ENCODE data around the gene AHCYL1. TPM values are rescaled to one million over a fixed set of nuclear protein-coding genes. Genes with fewer than 3 reads are reported as not detected.
A peak's percentile ranks its signal among the peaks of the same experiment; 100 is the strongest.
"Not testable (repeated sequence)": the region's sequence is repeated elsewhere in the genome, so short reads cannot be mapped to it uniquely, and the experiment has no call there.

AHCYL1 gene
- total and polyA plus RNA-seq, 2 experiments from 2014 or later, result 47.6 to 72.6 TPM

GRCh38 chr1:109950038-109950437, 34.5 kb upstream of the AHCYL1 start:
- H3K27me3 ChIP-seq (replicated peaks; ENCODE audit: insufficient read depth), result no peaks in the 10 kb centered on the region
- no peaks in the 10 kb centered on the region for H3K79me2 ChIP-seq (ENCODE audit: insufficient read depth)
- no peaks in the 10 kb centered on the region for H3K9me3 ChIP-seq (ENCODE audit: low read depth)
- H2AFZ ChIP-seq, result no peak overlapping the region
- in situ Hi-C loops (cut with MboI), result no loop called here
- no peaks in the 10 kb centered on the region for H3K36me3 ChIP-seq (ENCODE audit: low read depth)
- DNase-seq, result no peak
- H3F3A ChIP-seq (ENCODE audit: insufficient read depth), result no peaks in the 10 kb centered on the region
- H3K4me3 ChIP-seq, result no peak overlapping the region
- no peaks in the 10 kb centered on the region for H4K20me1 ChIP-seq (ENCODE audit: insufficient read depth)
- TF ChIP-seq EZH2phosphoT487 (IDR thresholded peaks at IDR 0.05; ENCODE audit: insufficient read depth, low read depth) (no peak), EZH2 (IDR thresholded peaks at IDR 0.05; ENCODE audit: insufficient read depth, poor library complexity, severe bottlenecking) (no peak)
- WGBS, 2 experiments (ENCODE audit: low coverage in 1 of 2, low lambda C conversion rate in 2 of 2, missing lambda C conversion rate in 2 of 2), result 95 to 97% methylated on average over 1 of the region's 1 CpG
- H3K27ac ChIP-seq, result no peak overlapping the region
- H3K9ac ChIP-seq, result no peak overlapping the region
- H3K9me2 ChIP-seq (ENCODE audit: insufficient read depth), result no peaks in the 10 kb centered on the region
- H3K4me2 ChIP-seq (ENCODE audit: unreplicated experiment), result no peak overlapping the region
- no peaks in the 10 kb centered on the region for H3K4me1 ChIP-seq (ENCODE audit: insufficient read depth)

GRCh38 chr1:109950509-109950908, 34.1 kb upstream of the AHCYL1 start:
- H3K4me1 ChIP-seq (ENCODE audit: insufficient read depth), result no peaks in the 10 kb centered on the region
- no peak overlapping the region for H3K4me3 ChIP-seq
- no peak for DNase-seq
- H3K9me3 ChIP-seq (ENCODE audit: low read depth), result no peaks in the 10 kb centered on the region
- H3K27ac ChIP-seq, result no peak overlapping the region
- TF ChIP-seq EZH2 (IDR thresholded peaks at IDR 0.05; ENCODE audit: insufficient read depth, poor library complexity, severe bottlenecking), result no peak
- H4K20me1 ChIP-seq (ENCODE audit: insufficient read depth), result no peaks in the 10 kb centered on the region
- in situ Hi-C loops (cut with MboI), result no loop called here
- H3K79me2 ChIP-seq (ENCODE audit: insufficient read depth), result no peaks in the 10 kb centered on the region
- no peaks in the 10 kb centered on the region for H3F3A ChIP-seq (ENCODE audit: insufficient read depth)
- no peak overlapping the region for H3K4me2 ChIP-seq (ENCODE audit: unreplicated experiment)
- WGBS, 2 experiments (ENCODE audit: low coverage in 1 of 2, low lambda C conversion rate in 2 of 2, missing lambda C conversion rate in 2 of 2), result 96 to 98% methylated on average over 2 of the region's 2 CpGs
- no peak overlapping the region for H2AFZ ChIP-seq
- H3K27me3 ChIP-seq (replicated peaks; ENCODE audit: insufficient read depth), result no peaks in the 10 kb centered on the region
- no peak overlapping the region for H3K9ac ChIP-seq
- H3K9me2 ChIP-seq (ENCODE audit: insufficient read depth), result no peaks in the 10 kb centered on the region
- H3K36me3 ChIP-seq (ENCODE audit: low read depth), result no peaks in the 10 kb centered on the region

GRCh38 chr1:109951501-109951900, 33.1 kb upstream of the AHCYL1 start:
- in situ Hi-C loops (cut with MboI); H3K4me1 ChIP-seq (ENCODE audit: insufficient read depth); H2AFZ ChIP-seq; H3K9ac ChIP-seq; H3K36me3 ChIP-seq (ENCODE audit: low read depth); H3K27ac ChIP-seq; H3K4me3 ChIP-seq; H3K27me3 ChIP-seq (replicated peaks; ENCODE audit: insufficient read depth); H3K9me2 ChIP-seq (ENCODE audit: insufficient read depth); H4K20me1 ChIP-seq (ENCODE audit: insufficient read depth); H3F3A ChIP-seq (ENCODE audit: insufficient read depth); DNase-seq; H3K9me3 ChIP-seq (ENCODE audit: low read depth); H3K4me2 ChIP-seq (ENCODE audit: unreplicated experiment); H3K79me2 ChIP-seq (ENCODE audit: insufficient read depth): not testable (repeated sequence)
- 90 to 93% methylated on average over 5 of the region's 5 CpGs for WGBS, 2 experiments (ENCODE audit: low coverage in 1 of 2, low lambda C conversion rate in 2 of 2, missing lambda C conversion rate in 2 of 2)

- H3K79me2 ChIP-seq (ENCODE audit: insufficient read depth), result no peaks in the 10 kb centered on the region
- no peak for TF ChIP-seq EZH2 (IDR thresholded peaks at IDR 0.05; ENCODE audit: insufficient read depth, poor library complexity, severe bottlenecking)
- no peak for TF ChIP-seq EZH2phosphoT487 (IDR thresholded peaks at IDR 0.05; ENCODE audit: insufficient read depth, low read depth)
- H3K9ac ChIP-seq, result no peak overlapping the region
- H3K4me3 ChIP-seq, result no peak overlapping the region
- H3K4me1 ChIP-seq (ENCODE audit: insufficient read depth), result no peaks in the 10 kb centered on the region
- H3F3A ChIP-seq (ENCODE audit: insufficient read depth), result peaks cover under 1% of the 10 kb centered on the region; the same call in 1 of the 2 replicates
- in situ Hi-C loops (cut with MboI), result no loop called here
- H3K27ac ChIP-seq, result no peak overlapping the region
- H3K9me2 ChIP-seq (ENCODE audit: insufficient read depth), result no peaks in the 10 kb centered on the region
- no peaks in the 10 kb centered on the region for H3K36me3 ChIP-seq (ENCODE audit: low read depth)
- H3K27me3 ChIP-seq (replicated peaks; ENCODE audit: insufficient read depth), result no peaks in the 10 kb centered on the region
- no peaks in the 10 kb centered on the region for H3K9me3 ChIP-seq (ENCODE audit: low read depth)
- H2AFZ ChIP-seq, result peak overlapping the region; percentile 41; the same call in 1 of the 2 replicates
- no peaks in the 10 kb centered on the region for H4K20me1 ChIP-seq (ENCODE audit: insufficient read depth)
- no peak for DNase-seq
- H3K4me2 ChIP-seq (ENCODE audit: unreplicated experiment), result no peak overlapping the region
- WGBS, 2 experiments (ENCODE audit: low coverage in 1 of 2, low lambda C conversion rate in 2 of 2, missing lambda C conversion rate in 2 of 2), result 5 to 29% methylated on average over 1 of the region's 1 CpG
Observed at GRCh38 chr1:109954041-109954512, 30.5 kb upstream of the AHCYL1 start.

DNA sequence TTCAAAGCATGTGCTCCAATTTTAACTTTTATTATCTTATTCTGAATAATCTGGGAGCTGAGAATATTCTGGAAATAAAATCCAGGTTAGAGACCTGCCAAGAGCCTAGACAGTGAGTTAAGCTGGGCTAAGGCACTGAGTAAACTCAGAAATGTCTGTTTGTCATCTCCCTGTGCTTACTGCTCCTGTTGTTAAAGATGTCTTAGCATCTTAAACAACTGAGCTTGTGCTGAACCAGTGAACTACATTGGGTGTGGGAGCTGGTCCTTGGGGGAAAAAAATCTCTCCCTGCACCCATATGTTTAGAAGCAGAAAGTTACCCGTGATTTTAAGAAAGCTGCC, 25.0 kb upstream of the AHCYL1 start:
- in situ Hi-C loops (cut with MboI), result no loop called here
- Histone ChIP-seq H3K36me3 (ENCODE audit: low read depth) (no peaks in the 10 kb centered on the region), H3F3A (ENCODE audit: insufficient read depth) (peaks cover 16% of the 10 kb centered on the region), H4K20me1 (ENCODE audit: insufficient read depth) (no peaks in the 10 kb centered on the region), H3K9ac (peak overlapping the region; percentile 43; the same call in 1 of the 2 replicates), H3K79me2 (ENCODE audit: insufficient read depth) (no peaks in the 10 kb centered on the region), H3K4me1 (ENCODE audit: insufficient read depth) (peaks cover 22% of the 10 kb centered on the region), H3K27me3 (replicated peaks; ENCODE audit: insufficient read depth) (no peaks in the 10 kb centered on the region), H3K27ac (peak overlapping the region; percentile 70), H3K9me3 (ENCODE audit: low read depth) (no peaks in the 10 kb centered on the region), H2AFZ (peak overlapping the region; percentile 74), H3K4me2 (ENCODE audit: unreplicated experiment) (peak overlapping the region; percentile 58), H3K4me3 (0 out of 2 replicates have a peak overlapping the region, but pooled peaks have one; percentile 8), H3K9me2 (ENCODE audit: insufficient read depth) (no peaks in the 10 kb centered on the region)
- 30 to 32% methylated on average over 1 of the region's 1 CpG for WGBS, 2 experiments (ENCODE audit: low coverage in 1 of 2, low lambda C conversion rate in 2 of 2, missing lambda C conversion rate in 2 of 2)
- DNase-seq, result no peak
- no peak for TF ChIP-seq EZH2 (IDR thresholded peaks at IDR 0.05; ENCODE audit: insufficient read depth, poor library complexity, severe bottlenecking)
- TF ChIP-seq EZH2phosphoT487 (IDR thresholded peaks at IDR 0.05; ENCODE audit: insufficient read depth, low read depth), result no peak
